PC-3 (cell line): ENCODE data around the gene SERBP1.

Experiments
- EZH2 ChIP-seq: fragments of 300-600 bp; sonication (generic); IDR thresholded peaks from one replicate; pipeline ENCODE4 v1.6.1; 2017; ENCODE audit warnings: antibody characterized with exemption, mild to moderate bottlenecking, low read length; ENCODE audit not compliant: unreplicated experiment
- TF ChIP-seq, protein P1 (sequence below): fragments of 300-600 bp; sonication (generic); conservative IDR thresholded peaks from 2 replicates; pipeline ENCODE4 v1.5.1; 2017; ENCODE audit warnings: antibody characterized with exemption, low read depth, mild to moderate bottlenecking, low read length

DNA sequence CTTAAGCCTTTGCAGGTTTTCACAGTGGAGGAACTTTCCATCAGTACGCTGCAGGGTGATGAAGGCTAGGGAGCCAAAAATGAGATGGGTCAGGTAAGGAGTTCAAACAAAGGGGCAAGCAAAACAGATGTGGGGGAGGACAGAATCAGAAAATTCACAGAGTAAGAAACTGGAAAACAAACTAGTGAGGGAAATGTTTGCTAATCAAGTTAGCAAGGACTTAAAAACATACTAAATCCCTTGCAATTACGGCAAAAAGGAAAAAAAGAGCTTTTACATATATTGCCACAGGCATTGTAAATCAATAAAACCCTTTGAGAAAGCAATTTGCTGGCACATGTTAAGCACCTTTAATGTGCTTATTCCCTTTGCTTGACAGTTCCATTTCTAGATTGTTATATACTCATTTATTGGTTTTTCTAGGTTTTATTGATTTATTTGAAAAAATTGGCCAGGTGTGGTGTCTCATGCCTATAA, 45.8 kb upstream of the SERBP1 start:
- TF ChIP-seq, protein P1, sequence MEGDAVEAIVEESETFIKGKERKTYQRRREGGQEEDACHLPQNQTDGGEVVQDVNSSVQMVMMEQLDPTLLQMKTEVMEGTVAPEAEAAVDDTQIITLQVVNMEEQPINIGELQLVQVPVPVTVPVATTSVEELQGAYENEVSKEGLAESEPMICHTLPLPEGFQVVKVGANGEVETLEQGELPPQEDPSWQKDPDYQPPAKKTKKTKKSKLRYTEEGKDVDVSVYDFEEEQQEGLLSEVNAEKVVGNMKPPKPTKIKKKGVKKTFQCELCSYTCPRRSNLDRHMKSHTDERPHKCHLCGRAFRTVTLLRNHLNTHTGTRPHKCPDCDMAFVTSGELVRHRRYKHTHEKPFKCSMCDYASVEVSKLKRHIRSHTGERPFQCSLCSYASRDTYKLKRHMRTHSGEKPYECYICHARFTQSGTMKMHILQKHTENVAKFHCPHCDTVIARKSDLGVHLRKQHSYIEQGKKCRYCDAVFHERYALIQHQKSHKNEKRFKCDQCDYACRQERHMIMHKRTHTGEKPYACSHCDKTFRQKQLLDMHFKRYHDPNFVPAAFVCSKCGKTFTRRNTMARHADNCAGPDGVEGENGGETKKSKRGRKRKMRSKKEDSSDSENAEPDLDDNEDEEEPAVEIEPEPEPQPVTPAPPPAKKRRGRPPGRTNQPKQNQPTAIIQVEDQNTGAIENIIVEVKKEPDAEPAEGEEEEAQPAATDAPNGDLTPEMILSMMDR, result no peak
- TF ChIP-seq EZH2, result no peak
